DMS 273 (cell line): ENCODE results near the gene CRB1.

Experiments
- DNase-seq: peaks from one replicate; lab custom pipeline; 2025; ENCODE audit not compliant: unreplicated experiment; lab: John Stamatoyannopoulos, UW

The CRB1 gene

DNA sequence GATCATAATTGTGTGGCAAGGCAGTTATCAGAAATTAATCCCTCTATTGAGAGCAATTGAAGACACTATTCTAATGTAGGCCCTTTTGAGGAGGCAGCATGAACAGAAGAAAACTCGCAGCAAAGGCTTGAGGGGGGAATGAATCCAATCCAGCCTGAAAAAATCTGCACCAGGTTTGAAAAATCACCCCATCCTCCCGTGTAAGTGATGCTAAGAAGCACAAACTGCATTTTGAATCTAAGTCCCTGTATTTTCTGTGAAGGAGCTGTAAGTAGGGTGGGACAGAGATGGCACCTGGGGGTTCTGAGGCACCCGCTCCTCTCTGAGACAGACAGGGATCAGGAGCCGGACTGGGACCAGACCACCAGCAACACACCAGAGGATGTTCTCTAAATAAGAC, at the start of gene CRB1:
TSS of gene CRB1 (plus strand) at position 241 of the 400 bp plus-strand sequence. CDS start 161 bp downstream, outside the sequence.
- DNase-seq = peak; percentile 15

- no peak for DNase-seq
Measured at GRCh38 chr1:197218857-197219256, 49.2 kb upstream of the CRB1 start.

DNA sequence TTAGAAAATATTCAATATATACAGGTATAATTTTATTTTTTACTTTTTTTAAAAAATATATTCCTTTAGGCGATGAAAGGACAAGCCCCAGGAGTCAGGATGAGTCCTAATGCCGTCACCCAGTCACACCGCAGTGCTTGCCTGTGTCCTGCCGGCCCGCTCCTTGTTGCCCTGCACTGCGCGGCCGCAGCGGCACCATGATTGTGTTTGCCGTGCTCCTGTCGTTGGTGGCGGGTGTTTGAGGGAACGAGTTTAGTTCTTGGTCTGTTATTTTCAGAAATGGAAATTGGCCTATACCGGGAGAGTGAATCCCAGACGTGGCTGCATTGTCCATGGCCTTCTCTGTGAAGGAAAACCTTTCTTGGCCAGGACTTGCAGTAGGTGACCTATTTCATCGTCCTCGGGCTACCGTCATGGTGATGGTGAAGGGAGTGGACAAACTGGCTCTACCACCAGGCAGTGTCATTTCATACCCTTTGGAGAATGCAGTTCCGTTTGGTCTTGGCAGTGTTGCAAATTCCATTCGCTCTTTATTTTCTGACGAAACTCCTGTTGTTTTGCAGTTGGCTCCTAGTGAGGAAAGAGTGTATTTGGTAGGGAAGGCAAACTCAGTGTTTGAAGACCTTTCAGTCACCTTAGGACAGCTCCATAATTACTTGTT, 45.9 kb upstream of the CRB1 start:
- DNase-seq = no peak

GRCh38 chr1:197222780-197223179, 45.3 kb upstream of the CRB1 start:
- no peak for DNase-seq

DNA sequence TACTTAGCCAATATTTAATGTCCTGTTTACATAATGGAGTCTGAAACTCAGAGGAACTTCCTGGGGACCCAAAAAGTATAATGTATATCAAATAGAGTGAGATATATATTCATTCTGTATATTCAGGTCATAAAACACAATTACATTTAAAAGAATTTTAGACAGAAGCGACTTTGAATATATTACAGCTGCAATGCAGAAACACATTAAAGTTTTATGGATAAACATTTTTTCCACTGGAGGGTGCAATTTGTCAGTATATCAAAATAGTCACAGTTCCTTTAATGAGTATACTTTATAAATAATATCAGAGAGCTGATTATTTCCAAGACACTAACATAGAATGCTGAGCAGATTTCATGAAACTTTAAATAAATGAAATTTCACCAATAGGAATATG, 43.9 kb upstream of the CRB1 start:
- DNase-seq = no peak

GRCh38 chr1:197225611-197226010, 42.4 kb upstream of the CRB1 start:
- DNase-seq = no peak

DNA sequence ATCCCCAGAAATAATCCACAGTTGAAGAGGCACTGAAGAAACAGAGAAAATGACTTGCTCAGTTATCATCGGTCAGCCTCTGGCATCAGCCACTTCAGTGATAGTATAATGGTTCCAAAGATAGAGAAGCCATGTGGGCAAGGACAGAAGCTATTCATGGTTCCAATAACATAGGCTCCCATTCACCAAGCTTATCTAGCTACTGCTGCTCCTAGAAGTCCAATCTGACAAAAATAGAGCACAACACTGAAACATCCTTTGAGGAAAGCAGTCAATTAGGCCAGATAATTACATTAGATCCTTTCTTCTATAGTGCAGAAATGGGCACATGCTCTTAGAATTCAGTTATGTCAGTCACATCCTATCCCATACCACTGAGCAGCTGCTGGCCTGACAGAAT, 33.5 kb upstream of the CRB1 start:
- DNase-seq = no peak

DNA sequence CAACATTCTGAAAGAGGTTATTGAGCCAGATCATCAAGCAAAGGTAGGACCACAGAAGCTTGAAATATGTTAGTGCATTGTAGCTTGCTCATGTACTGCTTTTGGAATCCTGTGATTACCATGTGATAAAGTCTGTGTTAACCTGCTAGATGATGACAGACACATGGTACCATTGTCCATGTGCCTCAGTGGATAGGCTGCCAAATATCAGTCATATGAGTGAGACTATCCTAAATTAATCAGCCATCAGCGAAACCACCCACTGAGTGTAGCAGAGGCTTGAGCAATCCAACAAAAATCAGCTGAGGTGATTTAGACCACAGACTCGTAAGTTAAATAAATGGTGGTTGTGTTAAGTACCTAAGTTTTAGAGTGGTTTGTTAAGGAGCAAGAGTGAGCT, 32.7 kb upstream of the CRB1 start:
- DNase-seq = no peak

- DNase-seq = no peak
Measured at GRCh38 chr1:197247465-197247864, 20.6 kb upstream of the CRB1 start.

DNA sequence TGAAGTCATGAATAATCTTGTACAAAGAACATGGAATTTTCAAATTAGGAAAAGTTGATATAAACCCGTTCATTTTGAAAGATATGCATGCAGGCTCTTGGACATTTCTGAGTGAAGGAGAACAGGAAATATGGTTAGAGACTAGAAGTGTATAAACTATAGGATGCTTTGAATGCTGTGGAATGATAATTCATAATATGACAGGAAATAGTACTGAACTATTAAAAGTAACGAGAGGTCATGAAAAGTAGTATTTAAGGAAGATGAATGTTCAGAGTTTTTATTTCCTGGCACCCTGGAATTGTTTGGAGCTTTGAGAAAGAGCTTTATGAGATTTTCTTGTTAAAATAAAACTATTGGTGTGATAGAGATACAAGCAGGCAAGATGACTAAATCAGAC, 18.7 kb upstream of the CRB1 start:
- no peak for DNase-seq

GRCh38 chr1:197250616-197251015, 17.4 kb upstream of the CRB1 start:
- no peak for DNase-seq

- DNase-seq = no peak
Measured at GRCh38 chr1:197252973-197253372, 15.1 kb upstream of the CRB1 start.

DNA sequence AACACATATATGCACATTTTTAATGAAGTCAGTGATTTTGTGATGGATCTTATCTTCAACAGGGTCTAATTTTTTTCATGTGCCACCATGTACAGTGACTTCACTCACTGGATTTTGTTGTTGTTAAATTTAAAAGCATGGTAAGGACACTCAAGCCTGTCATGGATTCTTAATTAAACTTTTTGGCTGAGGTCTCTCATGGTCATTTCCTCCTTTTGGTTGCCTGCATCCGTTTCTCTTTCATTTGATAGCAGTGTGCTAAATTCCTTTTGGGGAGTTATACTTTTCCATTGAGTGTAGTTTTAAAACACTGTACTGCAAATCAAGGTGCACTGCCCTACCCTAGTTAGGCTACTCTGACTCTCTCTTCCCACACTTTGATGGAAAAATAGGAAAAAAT, 13.2 kb upstream of the CRB1 start:
- DNase-seq = no peak

DNA sequence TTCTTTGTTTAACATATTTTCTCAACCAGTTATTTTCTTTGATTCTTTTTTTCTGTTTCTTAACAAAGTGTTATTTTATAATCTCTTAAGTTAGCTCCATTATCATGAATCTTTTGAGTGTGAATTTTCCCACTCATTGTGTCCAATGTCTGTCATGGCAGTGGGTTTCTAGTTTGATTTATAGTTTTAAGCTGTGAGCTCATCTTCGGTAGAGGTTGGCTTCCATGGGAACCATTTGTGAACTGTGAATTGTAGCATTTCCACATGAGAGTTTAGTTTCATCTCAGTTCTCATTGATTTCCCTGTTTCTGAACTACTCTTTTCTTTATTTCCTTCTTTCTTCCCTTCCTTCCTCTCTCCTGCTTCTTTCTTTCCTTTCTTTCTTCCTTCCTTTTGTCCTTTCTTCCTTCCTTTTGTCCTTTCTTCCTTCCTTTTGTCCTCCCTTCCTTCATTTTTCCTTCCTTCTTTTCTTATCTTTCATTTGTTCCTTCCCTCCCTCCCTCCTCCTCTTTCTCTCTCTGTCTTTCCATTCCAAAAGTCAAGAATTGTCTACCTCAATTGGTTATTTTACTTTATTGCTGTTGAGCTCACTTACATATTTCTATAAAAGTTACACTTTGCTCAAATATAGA, 3.0 kb upstream of the CRB1 start:
- DNase-seq = no peak

DNA sequence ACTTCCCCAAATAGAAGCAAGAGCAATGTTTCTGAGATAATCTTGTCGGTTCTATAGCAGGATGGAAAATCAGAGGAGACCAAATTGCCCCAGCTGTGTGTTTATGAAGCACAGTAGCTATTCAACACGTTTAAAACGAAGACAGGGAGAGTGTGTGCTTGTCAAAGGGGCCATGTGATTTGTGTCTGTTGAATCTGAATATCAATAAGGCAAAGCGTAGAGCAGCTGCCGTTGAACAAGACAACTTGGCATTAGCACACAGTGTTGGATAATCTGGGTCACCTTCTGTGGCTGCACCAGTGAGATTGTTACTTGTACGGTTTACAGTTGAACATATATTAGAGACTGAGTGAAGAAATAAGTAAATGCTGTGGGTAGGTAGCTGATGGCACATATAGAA, 1.0 kb downstream of the CRB1 start:
- peak; percentile 25 for DNase-seq

GRCh38 chr1:197272791-197273190, 4.7 kb downstream of the CRB1 start:
- no peak for DNase-seq

- DNase-seq = no peak
Measured at GRCh38 chr1:197277166-197277565, 9.1 kb downstream of the CRB1 start.

- no peak for DNase-seq
Measured at GRCh38 chr1:197284325-197284724, 16.3 kb downstream of the CRB1 start.

- no peak for DNase-seq
Measured at GRCh38 chr1:197284966-197285365, 16.9 kb downstream of the CRB1 start.

GRCh38 chr1:197285526-197286205, 17.6 kb downstream of the CRB1 start:
- DNase-seq = no peak

DNA sequence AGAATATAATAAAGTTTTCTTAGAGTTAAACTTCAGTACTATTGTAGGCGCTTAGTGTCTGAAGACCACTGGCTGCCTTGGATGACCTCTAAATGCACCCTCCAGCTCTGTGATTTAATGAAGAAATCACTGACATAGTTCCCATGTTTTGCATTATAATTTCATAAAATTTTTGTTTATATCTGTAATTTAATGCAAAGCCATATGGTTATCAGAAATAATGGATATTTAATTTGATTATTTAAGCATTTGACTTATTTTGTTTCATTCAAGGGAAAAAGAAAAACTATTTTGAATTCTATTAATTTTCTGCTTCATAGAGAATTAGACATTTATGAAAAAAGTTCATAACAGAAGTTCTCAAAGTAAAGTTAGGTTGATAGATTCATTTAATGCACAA, 18.6 kb downstream of the CRB1 start:
- DNase-seq = no peak

- no peak for DNase-seq
Measured at GRCh38 chr1:197287863-197288262, 19.8 kb downstream of the CRB1 start.
